ENCODE data around the gene PRODH.
"Not testable (repeated sequence)": the region's sequence is repeated elsewhere in the genome, so short reads cannot be mapped to it uniquely, and the experiment has no call there.

The PRODH gene

DNA sequence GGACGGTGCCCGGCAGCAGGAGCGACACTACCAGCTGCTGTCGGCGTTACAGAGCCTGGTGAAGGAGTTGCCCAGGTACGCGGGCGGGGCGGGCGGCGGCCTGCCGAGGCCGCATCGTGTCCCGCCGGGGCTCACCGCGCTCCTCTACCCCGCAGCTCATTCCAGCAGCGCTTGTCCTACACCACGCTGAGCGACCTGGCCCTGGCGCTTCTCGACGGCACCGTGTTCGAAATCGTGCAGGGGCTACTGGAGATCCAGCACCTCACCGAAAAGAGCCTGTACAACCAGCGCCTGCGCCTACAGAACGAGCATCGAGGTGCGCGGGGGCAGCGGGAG, 29.7 kb downstream of the PRODH start:
- not testable (repeated sequence) for DNase-seq (ENCODE audit: low read depth)

DNA sequence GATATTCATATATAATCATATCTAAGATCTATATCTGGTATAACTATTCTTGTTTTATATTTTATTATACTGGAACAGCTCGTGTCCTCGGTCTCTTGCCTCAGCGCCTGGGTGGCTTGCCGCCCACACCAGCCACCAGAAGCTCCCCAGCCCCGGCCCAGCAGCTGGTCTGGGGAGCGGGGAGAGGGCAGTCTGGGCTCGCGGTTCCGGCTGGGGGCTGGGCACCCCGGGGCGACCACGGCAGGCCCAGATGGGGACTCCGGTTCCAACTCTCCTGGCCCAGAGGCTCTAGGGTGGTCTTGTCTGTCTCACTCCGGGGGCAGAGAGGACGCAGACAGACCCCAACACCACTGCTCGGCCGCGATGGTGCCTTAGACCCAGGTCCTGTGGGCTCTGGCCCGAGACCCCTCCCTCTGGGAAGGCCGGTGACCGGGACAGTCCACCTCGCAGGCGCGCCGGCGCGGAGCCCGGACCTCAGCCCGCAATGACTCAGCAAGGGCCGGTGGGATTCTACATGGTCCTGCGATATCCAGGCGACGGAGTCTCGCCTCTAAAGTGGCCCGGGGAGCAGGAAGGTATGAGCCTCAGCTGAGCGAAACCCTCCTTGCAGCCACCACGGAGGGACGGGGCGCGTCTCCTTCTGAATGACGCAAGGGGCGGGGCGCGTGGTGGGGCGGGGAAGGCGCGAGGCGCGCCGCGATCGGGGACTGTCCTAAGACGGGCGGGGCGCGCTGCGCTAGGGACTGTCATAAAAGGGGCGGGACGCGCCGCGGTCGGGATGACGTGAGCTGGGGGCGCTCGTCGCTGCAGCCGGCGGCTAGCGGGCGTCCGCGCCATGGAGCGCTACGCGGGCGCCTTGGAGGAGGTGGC, 30.3 kb downstream of the PRODH start, which contains the start of gene DGCR6:
Gene DGCR6 (plus strand): TSS at position 781 of the 870 bp plus-strand sequence. CDS start 55 bp downstream, at position 836.
- no peak for DNase-seq (ENCODE audit: low read depth)

DNA sequence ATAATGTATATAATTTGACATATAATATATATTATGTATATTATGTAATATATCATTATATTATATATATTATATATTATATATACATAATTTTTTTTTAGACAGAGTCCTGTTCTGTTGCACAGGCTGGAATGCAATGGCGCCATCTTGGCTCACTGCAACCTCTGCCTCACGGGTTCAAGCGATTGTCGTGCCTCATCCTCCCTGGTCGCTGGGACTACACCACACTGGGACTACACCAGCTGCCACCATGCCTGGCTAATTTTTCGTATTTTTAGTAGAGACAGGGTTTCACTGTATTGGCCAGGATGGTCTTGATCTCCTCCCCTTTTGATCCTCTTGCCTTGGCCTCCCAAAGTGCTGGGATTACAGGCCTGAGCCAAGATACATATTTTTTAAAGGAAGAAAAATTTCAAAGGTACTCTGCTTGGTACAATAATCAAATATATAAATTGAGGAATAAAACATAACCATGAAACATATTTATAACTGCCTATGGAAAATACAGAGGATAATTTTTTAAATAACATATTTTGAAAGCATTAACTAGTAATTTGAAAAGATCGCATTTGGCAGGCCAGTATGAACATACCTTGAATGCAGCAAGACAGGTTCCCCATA, 39.9 kb downstream of the PRODH start:
- DNase-seq (ENCODE audit: low read depth), result not testable (repeated sequence)

DNA sequence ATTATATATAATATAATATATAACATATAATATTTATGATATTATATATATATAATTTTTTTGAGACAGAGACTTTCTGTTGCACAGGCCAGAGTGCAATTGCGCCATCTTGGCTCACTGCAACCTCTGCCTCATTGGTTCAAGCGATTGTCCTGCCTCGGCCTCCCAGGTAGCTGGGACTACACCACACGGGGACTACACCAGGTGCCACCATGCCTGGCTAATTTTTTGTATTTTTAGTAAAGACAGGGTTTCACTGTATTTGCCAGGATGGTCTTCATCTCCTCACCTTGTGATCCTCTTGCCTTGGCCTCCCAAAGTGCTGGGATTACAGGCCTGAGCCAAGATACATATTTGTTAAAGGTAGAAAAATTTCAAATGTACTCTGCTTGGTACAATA, 42.3 kb downstream of the PRODH start:
- DNase-seq (ENCODE audit: low read depth), result not testable (repeated sequence)

DNA sequence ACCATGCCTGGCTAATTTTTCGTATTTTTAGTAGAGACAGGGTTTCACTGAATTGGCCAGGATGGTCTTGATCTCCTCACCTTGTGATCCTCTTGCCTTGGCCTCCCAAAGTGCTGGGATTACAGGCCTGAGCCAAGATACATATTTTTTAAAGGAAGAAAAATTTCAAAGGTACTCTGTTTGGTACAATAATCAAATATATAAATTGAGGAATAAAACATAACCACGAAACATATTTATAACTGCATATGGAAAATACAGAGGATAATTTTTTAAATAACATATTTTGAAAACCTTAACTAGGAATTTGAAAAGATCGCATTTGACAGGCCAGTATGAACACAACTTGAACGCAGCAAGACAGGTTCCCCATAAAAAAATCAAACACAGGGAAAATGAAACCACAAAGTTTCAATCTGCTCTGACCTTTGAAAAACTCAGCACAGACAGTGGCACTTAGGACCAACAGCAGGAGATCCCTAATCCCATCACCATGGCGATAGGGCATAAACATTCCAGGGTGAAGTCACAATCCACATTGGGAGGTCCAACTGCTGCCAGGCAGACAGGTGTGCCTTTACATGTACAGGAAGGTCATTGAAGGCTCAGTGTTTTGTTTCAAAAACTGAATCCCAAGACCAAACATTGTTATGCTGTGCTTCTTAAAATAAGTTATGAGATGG, 45.4 kb downstream of the PRODH start:
- DNase-seq (ENCODE audit: low read depth), result not testable (repeated sequence)

DNA sequence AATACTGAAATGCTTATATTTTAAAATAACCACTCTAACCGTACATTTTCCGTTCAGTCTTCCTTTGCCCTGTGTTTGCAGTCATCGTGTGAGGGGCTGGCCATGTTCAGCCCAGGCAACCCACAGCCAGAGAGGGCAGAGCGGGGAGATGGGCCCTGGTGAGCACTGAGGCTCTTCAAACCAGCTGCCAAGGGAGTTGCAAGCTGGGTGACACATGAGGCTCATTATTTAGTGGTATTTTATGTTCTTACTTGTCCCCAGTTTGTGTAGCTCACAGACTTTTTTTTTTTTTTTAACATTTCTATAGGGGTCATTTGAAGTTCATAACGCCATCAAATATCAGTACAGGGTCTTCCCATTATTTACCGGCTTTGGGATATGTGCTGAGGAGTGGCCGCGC, 48.0 kb downstream of the PRODH start:
- no peak for DNase-seq (ENCODE audit: low read depth)

DNA sequence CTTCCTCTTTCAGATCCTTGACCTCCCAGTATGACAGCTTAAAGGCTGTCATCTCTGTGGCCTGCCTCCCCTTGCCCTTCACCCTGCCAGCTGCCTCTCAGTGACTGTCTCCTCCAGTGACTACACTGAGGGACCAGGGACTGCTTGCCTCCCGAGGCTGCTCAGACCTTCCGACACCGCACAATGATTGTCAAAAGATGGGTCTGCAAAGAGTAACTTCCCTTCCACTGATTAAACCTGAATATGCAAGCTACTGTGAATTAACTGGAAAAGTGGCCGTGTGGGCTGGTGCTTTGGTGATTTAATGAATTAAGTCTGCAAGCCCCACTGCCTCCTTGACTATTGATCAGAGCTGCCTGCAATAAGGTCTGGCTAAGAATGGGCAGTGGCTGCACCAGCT, 51.6 kb downstream of the PRODH start:
- not testable (repeated sequence) for DNase-seq (ENCODE audit: low read depth)

DNA sequence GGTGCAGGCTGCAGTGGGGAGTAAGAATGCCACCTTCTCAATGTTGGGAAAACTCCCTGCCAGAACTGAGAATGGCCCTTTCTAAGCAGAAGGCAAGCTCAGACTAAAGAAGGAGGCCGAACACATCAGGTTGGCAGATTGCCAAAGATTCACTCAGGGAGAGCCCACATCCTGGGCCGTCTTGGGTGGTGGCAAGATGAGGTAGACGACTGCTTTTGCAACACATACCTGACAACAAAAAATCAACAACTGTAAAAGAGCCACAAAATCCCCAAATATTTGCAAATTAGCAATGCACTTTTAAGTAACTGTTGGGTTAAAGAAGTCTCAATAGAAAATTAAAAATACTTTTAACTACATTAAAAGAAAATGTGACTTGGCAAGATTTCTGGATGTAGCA, 54.8 kb downstream of the PRODH start:
- not testable (repeated sequence) for DNase-seq (ENCODE audit: low read depth)
